Umbilical cord (tissue), 2 donors: ENCODE measurements around the gene ANO1. TPM values are rescaled to one million over a fixed set of nuclear protein-coding genes. Genes with fewer than 3 reads are reported as not detected.

Experiments
- DNase-seq: peaks from one replicate; pipeline ENCODE4 v3.0.0-alpha.2; 2015; ENCODE audit warnings: low spot score
- total RNA-seq: library from RNA; depleted of rRNA; stranded (reverse); fragments of >200 nt; gene quantifications from one replicate; pipeline ENCODE4 v1.2.3, GENCODE V29; 2014; ENCODE audit warnings: low replicate concordance; ENCODE audit not compliant: insufficient read depth

Gene ANO1
- total RNA-seq, 1 donor from 2014 or later = 4.6 TPM

DNA sequence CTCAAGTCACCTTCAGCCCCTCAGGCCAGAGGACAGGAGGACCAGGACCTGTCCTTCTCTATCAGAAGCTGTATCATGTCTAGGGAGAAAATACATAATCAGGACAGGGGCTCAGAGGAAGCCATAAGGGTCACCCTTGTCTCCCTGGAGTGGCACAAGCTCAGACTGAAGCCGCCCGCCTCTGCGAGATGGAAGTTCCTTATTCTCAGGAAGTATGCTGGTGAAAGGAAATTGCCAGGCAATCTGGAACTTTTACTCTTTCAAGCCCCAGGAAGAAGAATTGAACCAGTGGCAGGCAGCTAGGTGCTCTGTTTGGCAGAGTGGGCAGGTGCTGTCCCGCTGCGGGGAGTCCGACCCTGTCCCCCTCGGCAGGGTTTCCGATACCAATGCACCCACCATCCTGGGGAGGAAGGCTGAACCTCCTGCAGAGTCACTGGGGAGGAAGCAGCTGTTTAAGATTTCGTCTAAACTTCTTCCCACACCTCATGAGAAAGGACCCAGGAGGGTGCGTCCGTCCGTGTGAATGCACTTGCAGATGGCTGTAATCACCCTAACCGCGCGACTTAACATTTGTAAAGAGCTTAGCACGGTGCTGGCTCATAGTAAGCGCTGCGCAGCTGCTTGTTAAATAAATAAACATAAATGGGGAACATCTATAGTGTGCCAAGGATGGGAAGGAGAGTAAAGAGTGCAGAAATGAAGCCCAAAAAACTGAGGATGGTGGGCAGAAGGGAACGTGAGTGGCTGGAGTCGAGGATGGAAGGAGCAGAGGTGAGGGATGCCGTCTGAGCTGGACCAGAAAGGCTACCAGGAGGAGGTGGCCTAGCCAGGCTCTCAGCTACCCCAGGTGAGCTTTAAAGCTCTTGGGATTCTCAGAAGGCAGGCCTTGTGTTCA is 5.0 kb upstream of the ANO1 start:
- no peak for DNase-seq

- DNase-seq = no peak
Measured at GRCh38 chr11:70073871-70074371, 4.2 kb upstream of the ANO1 start.

GRCh38 chr11:70074746-70075145 is 3.4 kb upstream of the ANO1 start:
- no peak for DNase-seq

DNA sequence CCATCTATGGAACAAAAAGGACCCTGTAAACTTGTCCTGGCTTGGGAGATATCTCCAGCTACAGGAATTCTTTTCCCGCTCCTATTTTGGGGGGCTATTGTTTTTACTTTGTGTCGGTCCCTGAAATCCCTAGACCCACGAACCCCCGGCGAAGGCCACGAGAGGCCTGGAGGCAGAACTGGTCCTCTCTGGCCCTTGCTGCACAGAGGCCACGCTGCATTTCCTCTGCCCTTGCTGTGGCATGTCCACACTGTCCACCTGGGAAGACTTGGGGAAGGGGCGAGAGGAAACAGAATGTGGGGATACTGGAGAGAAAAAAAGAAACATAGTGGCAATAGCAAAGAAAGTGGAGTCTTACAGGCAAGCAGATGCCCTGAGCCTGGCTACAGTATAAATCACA is 2.3 kb upstream of the ANO1 start:
- DNase-seq = no peak

DNA sequence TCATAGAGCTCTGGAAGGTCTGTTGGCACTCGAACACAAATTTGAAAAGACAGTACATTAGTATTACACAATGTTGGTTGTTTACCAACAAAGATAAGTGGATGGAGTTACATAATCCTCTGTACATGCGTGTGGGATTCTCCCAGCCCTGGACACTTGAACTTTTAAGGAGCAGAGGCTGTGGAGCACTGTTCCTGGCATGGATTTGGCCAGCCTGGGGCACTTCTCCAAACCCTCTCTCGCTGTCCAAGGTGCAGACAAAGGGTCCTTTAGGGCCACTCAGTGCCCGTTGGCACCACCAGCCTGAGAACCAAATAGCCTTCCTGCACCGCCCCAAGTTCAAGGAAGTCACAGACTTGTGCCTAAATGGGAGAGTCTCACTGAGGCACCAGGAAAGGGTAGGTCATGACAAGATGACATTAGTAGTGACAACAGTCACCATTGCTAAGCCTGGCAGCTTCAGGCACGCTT is 1.6 kb upstream of the ANO1 start:
- DNase-seq = peak; percentile 28

GRCh38 chr11:70077411-70078094 is 564 bp upstream of the ANO1 start:
- DNase-seq = no peak

DNA sequence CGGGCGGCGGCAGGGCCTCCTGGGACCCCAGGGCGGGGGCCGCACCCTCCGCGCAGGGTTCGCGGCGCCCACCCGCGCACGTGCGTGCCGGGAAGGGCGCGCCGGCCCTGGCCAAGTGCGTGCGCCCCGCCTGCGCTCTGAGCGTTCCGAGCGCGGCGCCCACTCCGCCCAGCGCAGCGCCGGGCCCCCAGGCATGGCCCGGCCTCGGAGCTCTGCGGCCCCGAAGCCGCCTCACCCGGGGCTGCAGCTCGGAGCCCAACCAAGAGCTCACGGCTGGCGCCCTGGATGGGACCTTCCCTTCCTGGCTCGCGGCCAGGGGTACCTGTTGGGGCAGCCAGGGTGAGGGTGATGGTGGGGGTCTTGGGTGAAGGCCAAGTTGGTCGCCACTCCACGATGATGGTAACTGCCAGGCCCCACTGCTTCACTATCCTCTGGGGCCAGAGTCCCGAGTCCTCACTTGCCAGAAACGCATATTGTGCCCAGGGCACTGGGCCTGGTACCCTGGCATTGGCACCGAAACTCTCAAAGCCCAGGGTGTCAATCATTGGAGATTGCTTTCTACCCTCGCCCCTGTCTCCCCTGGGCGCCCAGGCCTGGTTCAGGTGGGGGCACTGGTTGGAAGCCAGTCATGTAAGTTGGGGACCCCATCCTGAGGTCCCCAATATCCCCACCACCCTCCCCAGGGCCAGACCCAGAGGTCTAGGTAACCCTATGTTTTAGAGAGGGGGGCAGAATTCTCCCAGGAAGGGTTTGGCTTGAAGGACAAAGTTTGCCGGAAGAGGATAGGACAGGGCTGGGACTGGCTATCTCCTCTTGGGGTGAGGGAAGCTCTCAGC is 882 bp downstream of the ANO1 start:
- no peak for DNase-seq

DNA sequence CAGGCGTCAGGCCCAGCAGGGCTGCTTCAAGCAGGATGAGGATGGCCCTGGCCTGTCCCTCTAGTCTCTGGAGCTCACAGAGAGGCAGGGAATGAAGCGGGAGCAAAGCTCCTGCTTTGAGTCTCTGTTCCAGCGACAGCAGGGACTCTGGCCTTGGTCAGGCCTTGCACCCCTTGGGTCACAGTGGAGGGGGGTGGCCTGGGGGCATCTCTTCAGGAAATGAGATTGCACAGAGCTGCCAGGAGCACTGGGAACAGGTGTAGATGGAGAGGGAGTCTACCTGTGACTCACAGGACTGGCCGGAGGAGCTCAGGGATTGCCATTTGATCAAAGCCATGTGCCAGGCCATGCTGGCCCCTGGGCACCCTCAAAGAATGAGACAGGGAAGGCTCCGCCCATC is 1.6 kb downstream of the ANO1 start:
- DNase-seq = no peak

GRCh38 chr11:70080763-70081162 is 2.6 kb downstream of the ANO1 start:
- DNase-seq = no peak

DNA sequence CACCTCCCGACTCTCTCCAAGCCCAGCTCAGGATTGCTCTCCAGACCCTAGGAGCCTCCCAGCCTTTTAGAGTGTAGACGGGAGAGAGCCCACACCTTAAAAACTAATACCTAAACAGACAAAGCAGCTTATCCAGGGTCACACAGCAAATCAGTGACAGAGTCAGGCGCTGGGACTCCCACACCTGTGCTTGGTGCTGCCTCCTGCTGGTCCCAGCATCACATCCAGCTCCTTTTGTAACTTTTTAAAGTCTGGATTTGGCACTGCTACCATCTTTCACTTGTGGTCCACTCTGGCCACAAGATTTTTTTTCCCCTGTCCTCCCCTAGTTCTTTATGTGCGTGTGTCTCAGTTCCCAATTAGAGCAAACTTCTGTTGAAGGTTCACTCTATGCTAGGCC is 4.7 kb downstream of the ANO1 start:
- no peak for DNase-seq

- no peak for DNase-seq
Measured at GRCh38 chr11:70084046-70084984, 6.2 kb downstream of the ANO1 start.

- DNase-seq = no peak
Measured at GRCh38 chr11:70085815-70086769, 8.0 kb downstream of the ANO1 start.

- DNase-seq = no peak
Measured at GRCh38 chr11:70087446-70088167, 9.5 kb downstream of the ANO1 start.

DNA sequence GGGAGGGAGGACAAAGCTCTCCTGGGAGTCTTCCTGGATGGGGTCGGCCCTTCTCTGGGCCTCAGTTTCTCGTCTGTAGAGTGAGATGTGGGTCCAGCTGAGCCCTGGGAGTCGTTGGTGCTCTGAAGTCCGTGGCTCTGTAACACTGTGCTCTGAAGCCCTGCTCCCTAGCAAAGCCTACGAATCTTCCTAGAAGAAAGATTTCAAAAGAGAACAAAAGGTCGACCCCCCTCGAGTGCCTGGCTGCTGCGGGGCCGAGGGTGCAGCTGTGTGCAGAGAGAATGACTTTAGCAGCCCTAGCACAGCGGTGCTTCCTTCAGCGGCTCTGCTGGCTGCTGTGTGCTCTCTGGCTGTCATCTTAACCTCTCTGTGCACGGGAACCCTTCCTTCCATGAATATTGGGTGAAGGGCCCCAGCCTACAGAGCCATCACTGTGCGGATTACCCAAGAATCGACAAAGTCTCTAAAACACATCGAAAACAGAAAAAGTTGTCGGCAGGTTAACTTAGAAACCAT is 10.7 kb downstream of the ANO1 start:
- no peak for DNase-seq

DNA sequence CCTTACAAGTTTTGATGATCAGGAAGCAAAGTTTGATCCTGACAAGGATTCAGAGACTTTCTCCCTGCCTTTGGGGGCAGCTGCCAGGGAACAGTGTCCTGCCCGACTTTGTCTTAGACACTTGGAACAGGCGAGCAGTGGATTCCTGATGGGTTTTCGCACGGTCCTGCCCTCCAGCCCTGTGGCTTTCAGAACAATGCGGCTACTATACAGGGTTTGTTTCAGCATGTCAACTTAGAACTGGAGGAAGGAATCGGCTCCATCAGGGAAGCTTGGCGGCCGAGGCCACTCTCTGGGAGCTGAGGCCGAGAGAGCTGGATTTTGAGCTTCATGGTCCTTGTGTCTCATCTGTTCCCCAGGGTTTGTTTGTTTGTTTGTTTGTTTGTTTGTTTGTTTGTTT is 11.5 kb downstream of the ANO1 start:
- no peak for DNase-seq

GRCh38 chr11:70090961-70091381 is 12.9 kb downstream of the ANO1 start:
- peak; percentile 85 for DNase-seq

DNA sequence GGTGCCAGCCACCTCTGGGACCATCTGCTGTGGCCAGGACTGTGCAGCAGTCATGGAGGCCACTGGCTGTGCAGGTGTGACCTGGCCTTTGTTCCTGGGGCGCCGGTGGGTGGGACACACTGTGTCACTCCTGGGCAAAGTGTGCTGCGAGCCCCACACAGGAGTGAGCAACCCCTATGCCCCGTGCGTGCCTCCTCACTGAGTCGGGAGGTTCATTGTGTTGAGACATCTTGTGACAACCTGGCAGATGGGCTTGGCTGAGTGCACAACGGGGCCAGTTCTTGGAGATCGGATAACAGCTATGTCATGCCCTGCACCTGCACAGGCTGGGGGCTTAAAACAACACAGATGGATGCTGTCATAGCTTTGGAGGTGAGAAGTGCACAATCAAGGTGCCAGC is 13.5 kb downstream of the ANO1 start:
- DNase-seq = no peak

DNA sequence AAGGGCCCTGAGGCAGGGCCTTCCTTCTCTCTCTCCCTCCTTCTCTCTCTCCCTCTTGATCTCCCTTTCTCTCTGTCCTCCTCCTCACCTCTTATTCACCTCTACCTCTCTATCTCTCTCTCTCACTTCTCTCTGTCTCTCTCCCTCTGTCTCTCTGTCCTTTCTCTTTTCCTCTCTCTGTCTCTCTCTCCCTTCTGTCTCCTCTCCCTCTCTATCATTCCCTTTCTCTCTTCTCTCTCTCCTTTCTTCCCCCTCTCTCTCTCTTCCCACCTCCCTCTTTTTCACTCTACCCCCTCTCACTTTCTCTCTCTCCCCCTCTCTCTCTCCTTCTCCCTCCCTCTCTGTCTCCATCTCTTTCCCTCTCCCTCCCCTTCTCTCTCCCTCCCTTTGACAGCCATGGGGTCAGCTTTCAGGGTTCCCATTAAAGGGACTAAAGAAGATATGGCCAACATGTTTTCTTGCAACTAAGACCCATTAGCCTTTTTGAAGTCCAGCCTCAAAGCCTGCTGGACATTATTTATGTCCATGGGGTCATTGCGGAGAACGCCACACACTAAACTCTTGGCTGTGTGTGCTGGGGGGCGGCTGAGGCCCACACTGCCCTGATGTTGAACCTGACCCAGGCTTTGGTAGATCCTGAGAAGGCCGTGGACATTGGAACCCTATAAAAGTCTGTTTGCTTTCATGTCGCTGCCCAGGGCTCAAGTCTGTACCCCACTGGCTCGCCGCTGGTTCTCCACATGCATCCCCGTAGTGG is 15.0 kb downstream of the ANO1 start:
- no peak for DNase-seq
